Esophagus muscularis mucosa (tissue), 4 donors: Measurements from ENCODE around the gene SORCS2. TPM values are rescaled to one million over a fixed set of nuclear protein-coding genes. Genes with fewer than 3 reads are reported as not detected.

ENCODE experiments used
- DNase-seq: peaks from one replicate; pipeline ENCODE4 v3.0.0-alpha.2; 2017; ENCODE audit errors: extremely low spot score
- H3K27ac ChIP-seq, 4 donors: fragments of 200-600 bp; sonication (generic); replicated peaks in 1 of 4; 1 replicate in 3 of 4; 2 replicates in 1 of 4; pipeline ENCODE4 v1.5.1; 2016 to 2019; ENCODE audit warnings: mild to moderate bottlenecking in 1 of 4
- H3K27me3 ChIP-seq, 4 donors: fragments of 200-600 bp; sonication (generic); one replicate each; pipeline versions ENCODE4 v1.5.1 to v1.6.0; 2016 to 2019
- H3K36me3 ChIP-seq, 4 donors: fragments of 200-600 bp; sonication (generic); one replicate each; pipeline ENCODE4 v1.5.1; 2016 to 2019
- H3K4me1 ChIP-seq, 4 donors: fragments of 200-600 bp; sonication (generic); one replicate each; pipeline ENCODE4 v1.5.1; 2016 to 2019
- H3K4me3 ChIP-seq, 4 donors: fragments of 200-600 bp; sonication (generic); 1 replicate in 2 of 4; 2 replicates in 2 of 4; pipeline ENCODE4 v1.5.1; 2016 to 2019; ENCODE audit warnings: mild to moderate bottlenecking in 4 of 4, moderate library complexity in 1 of 4
- H3K9me3 ChIP-seq, 4 donors: fragments of 200-600 bp; sonication (generic); 1 replicate in 3 of 4; 2 replicates in 1 of 4; pipeline ENCODE4 v1.5.1; 2016 to 2019
- CTCF ChIP-seq, 3 experiments: fragments of 200-600 bp in 2 of 3; fragments of 450-650 bp in 1 of 3; sonication (generic) in 2 of 3; IDR thresholded peaks; one replicate each; pipeline ENCODE4 v1.5.1; 2017 to 2019; ENCODE audit warnings: antibody characterized with exemption in 3 of 3, mild to moderate bottlenecking in 2 of 3, moderate library complexity in 1 of 3
- EP300 ChIP-seq: sonication (generic); formaldehyde crosslinking; IDR thresholded peaks from one replicate; pipeline ENCODE4 v1.6.1; 2017; ENCODE audit warnings: antibody characterized with exemption
- POLR2A ChIP-seq: fragments of 450-650 bp; IDR thresholded peaks from one replicate; pipeline ENCODE4 v1.6.1; 2017; ENCODE audit warnings: antibody characterized with exemption, moderate library complexity, mild to moderate bottlenecking, low read depth
- POLR2AphosphoS5 ChIP-seq, 2 donors: sonication (generic); formaldehyde crosslinking; IDR thresholded peaks; one replicate each; pipeline ENCODE4 v1.6.1; 2017; ENCODE audit warnings: antibody characterized with exemption in 2 of 2
- WGBS: methylation state at CpG from one replicate; pipeline ENCODE4 v1.1.5; 2018; 5-methylcytosine and 5-hydroxymethylcytosine counted together
- intact Hi-C: fragments of 100-400 bp; cut with DNase I; formaldehyde crosslinking; loops from one replicate; pipeline ENCODE4 v1.15.1; 2023
- total RNA-seq, 4 donors: library from RNA; depleted of rRNA; stranded (reverse); fragments of >200 nt; gene quantifications; one replicate each; pipeline versions ENCODE4 v1.1.0 to v1.2.1, GENCODE V29; 2016

The SORCS2 gene
- total RNA-seq, 4 donors from 2014 or later = 3.3 to 10.1 (median 4.3) TPM

GRCh38 chr4:7197910-7198309 lies 5.6 kb downstream of the SORCS2 start:
- no peaks in the 10 kb centered on the region for H3K36me3 ChIP-seq
- no peak overlapping the region for H3K4me3 ChIP-seq
- peaks cover 0 to 13% (median 1%) of the 10 kb centered on the region in 4 donors for H3K27me3 ChIP-seq
- 87% methylated on average over 5 of the region's 5 CpGs for WGBS
- no peak overlapping the region for H3K27ac ChIP-seq
- DNase-seq = no peak
- H3K4me1 ChIP-seq = peaks cover 13 to 76% (median 64%) of the 10 kb centered on the region in 4 donors
- H3K9me3 ChIP-seq = no peaks in the 10 kb centered on the region
- intact Hi-C loops = loop anchor here (10.0 kb wide), 1 partner anchor 267 kb away; no protein-coding TSS in a partner anchor
- TF ChIP-seq CTCF (IDR thresholded peaks at IDR 0.05) = no peak
- TF ChIP-seq POLR2AphosphoS5 (IDR thresholded peaks at IDR 0.05) = no peak
- no peak for TF ChIP-seq POLR2A
- TF ChIP-seq EP300 = no peak

GRCh38 chr4:7198440-7199128 lies 6.2 kb downstream of the SORCS2 start:
- 87% methylated on average over 6 of the region's 20 CpGs for WGBS
- H3K4me1 ChIP-seq = peaks cover 6 to 70% (median 58%) of the 10 kb centered on the region in 4 donors
- no peak overlapping the region for H3K4me3 ChIP-seq
- H3K27me3 ChIP-seq = peaks cover 0 to 6% (median 0%) of the 10 kb centered on the region in 4 donors
- no peak for TF ChIP-seq CTCF (IDR thresholded peaks at IDR 0.05)
- TF ChIP-seq EP300 = no peak
- no peak for TF ChIP-seq POLR2AphosphoS5 (IDR thresholded peaks at IDR 0.05)
- TF ChIP-seq POLR2A = no peak
- intact Hi-C loops = loop anchor here (10.0 kb wide), 1 partner anchor 266 kb away; no protein-coding TSS in a partner anchor
- H3K36me3 ChIP-seq = no peaks in the 10 kb centered on the region
- no peak overlapping the region for H3K27ac ChIP-seq
- no peak for DNase-seq
- no peaks in the 10 kb centered on the region for H3K9me3 ChIP-seq

GRCh38 chr4:7199129-7199725 lies 6.9 kb downstream of the SORCS2 start:
- Histone ChIP-seq H3K4me1 (peaks cover 3 to 63% (median 51%) of the 10 kb centered on the region in 4 donors), H3K4me3 (no peak overlapping the region), H3K27ac (no peak overlapping the region), H3K36me3 (no peaks in the 10 kb centered on the region), H3K9me3 (no peaks in the 10 kb centered on the region), H3K27me3 (no peaks in the 10 kb centered on the region)
- 81% methylated on average over 11 of the region's 15 CpGs for whole genome bisulfite sequencing
- no peak for DNase-seq
- intact Hi-C loops = loop anchor here (10.0 kb wide), 1 partner anchor 266 kb away; no protein-coding TSS in a partner anchor
- TF ChIP-seq POLR2AphosphoS5 (IDR thresholded peaks at IDR 0.05) (no peak), CTCF (IDR thresholded peaks at IDR 0.05) (no peak), POLR2A (no peak), EP300 (no peak)

- Histone ChIP-seq H3K36me3 (no peaks in the 10 kb centered on the region), H3K27me3 (no peaks in the 10 kb centered on the region), H3K4me1 (peaks cover 3 to 56% (median 46%) of the 10 kb centered on the region in 4 donors), H3K27ac (peak overlapping the region in 1 of 4 donors; percentile 39), H3K4me3 (no peak overlapping the region), H3K9me3 (no peaks in the 10 kb centered on the region)
- TF ChIP-seq POLR2A (no peak), CTCF (IDR thresholded peaks at IDR 0.05) (no peak), EP300 (no peak), POLR2AphosphoS5 (IDR thresholded peaks at IDR 0.05) (no peak)
- 92% methylated on average over 16 of the region's 16 CpGs for WGBS
- intact Hi-C loops = loop anchor here (5.0 to 10.0 kb wide), 2 partner anchors 57 to 265 kb away; no protein-coding TSS in a partner anchor
- DNase-seq = no peak
Observed at GRCh38 chr4:7199771-7200441, 7.6 kb downstream of the SORCS2 start.
